GM12864 (cell line): ENCODE results near the gene DTNB.
A peak's percentile ranks its signal among the peaks of the same experiment; 100 is the strongest.

ENCODE experiments used
- DNase-seq: peaks from one replicate; pipeline ENCODE4 v3.0.0-alpha.2; 2011; ENCODE audit warnings: low read depth
- H3K4me3 ChIP-seq: 2 replicates; pipeline ENCODE4 v1.5.1; 2011; ENCODE audit warnings: mild to moderate bottlenecking, low read depth, low read length, control low read depth
- CTCF ChIP-seq: IDR thresholded peaks from 2 replicates; pipeline ENCODE4 v1.5.1; 2011; ENCODE audit warnings: low read depth, mild to moderate bottlenecking, moderate library complexity, low read length, control low read depth, inconsistent platforms; ENCODE audit errors: missing control alignments

The DTNB gene

DNA sequence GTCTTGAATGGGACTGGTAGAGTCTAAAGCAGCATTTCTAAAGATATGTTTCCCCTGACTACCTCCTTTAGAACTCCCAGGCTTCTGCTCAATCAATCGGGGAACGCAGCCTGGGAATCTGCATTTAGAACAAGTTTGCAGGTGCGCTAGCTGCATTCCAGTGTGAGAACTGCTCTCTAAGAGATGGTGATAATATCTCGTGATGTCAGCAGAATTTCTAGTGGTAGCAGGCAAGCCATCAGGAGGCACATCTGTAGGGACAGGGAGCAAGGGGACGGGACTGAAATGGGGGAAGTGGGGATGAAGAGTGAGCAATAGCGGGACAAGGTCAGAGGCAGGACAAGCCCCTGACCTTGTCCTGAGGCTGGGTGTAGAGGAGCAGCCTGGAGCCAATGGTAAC lies 211.4 kb downstream of the DTNB start:
- TF ChIP-seq CTCF = no peak
- H3K4me3 ChIP-seq = no peak overlapping the region
- no peak for DNase-seq

- TF ChIP-seq CTCF = no peak
- no peak overlapping the region for H3K4me3 ChIP-seq
- no peak for DNase-seq
Measured at GRCh38 chr2:25460261-25460905, 213.0 kb downstream of the DTNB start.

- DNase-seq = no peak
- no peak for TF ChIP-seq CTCF
- H3K4me3 ChIP-seq = no peak overlapping the region
Measured at GRCh38 chr2:25454824-25455611, 218.4 kb downstream of the DTNB start.

DNA sequence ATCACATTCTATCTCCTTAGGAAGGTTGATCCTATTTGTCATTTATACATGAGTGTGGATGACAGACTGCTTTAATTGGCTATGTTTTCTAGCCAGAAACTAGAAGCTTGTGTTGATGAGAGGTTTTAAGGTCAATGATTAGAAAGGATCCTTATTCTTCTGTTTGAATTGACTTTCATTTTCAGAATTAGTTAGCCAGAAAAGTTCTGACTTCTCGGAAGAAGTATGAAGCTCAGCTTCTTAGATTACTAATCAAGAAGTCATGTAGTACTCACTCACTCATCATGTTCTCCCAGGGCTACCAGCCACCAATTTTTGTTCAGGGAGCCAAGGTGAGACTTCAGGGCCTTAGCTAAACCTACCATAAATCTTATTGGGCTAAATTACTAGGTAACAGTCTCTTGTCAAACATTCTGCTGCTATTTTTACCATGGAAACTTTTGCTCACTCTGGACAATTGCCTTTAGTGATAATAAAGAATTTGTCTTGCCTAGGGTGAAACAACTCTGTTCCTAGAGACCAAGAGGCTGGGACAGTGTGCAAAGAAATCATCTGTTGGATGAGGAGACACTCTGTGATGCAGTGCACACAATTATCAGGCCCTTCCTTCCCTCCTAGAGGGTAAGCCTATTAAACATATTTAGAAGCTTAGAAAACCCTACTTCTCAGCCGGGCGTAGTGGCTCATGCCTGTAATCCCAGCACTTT lies 220.0 kb downstream of the DTNB start:
- no peak overlapping the region for H3K4me3 ChIP-seq
- DNase-seq = peak; percentile 50
- no peak for TF ChIP-seq CTCF

- no peak for TF ChIP-seq CTCF
Measured at GRCh38 chr2:25448808-25449207, 224.6 kb downstream of the DTNB start.

GRCh38 chr2:25447018-25447417 lies 226.4 kb downstream of the DTNB start:
- no peak for TF ChIP-seq CTCF
- no peak for DNase-seq
- H3K4me3 ChIP-seq = no peak overlapping the region

More at GRCh38 chr2:25448808-25449207, 224.6 kb downstream of the DTNB start:
- H3K4me3 ChIP-seq = no peak overlapping the region
- DNase-seq = no peak
